ENCODE results near the gene RBM39.

- TF ChIP-seq CTCF (IDR thresholded peaks at IDR 0.05) (no peak), POLR2A (IDR thresholded peaks at IDR 0.05) (no peak)
Observed at GRCh38 chr20:35663516-35664465, 78.3 kb downstream of the RBM39 start.
